HG02623 (cell line): ENCODE data around the gene RBP3.

Source experiments
- ATAC-seq: cut with Tn5 transposase; IDR thresholded peaks from one replicate; pipeline ENCODE4 v1.9.1; 2021; ENCODE audit warnings: moderate library complexity; ENCODE audit not compliant: unreplicated experiment

The RBP3 gene

GRCh38 chr10:47317251-47317650 lies 30.9 kb upstream of the RBP3 start:
- no peak for ATAC-seq

DNA sequence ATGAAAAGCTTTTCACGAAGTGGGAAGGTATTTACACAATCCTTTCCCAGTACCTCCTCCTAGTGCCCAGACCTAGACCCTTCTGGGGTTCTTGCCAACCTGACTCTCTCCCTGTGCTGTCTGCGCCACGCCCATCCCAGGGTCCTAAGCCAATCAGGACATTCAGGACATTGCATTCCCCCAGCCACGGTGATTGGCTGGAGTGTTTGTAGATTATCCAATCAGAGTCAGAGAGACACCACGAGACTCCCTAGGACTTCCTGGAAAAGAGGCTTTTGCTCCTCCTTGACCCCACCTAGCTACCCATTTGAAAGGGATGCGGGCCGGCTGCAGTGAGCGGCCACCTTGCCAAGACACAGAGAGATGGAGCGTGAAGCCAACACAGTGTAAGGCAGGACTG lies 29.5 kb upstream of the RBP3 start:
- no peak for ATAC-seq

DNA sequence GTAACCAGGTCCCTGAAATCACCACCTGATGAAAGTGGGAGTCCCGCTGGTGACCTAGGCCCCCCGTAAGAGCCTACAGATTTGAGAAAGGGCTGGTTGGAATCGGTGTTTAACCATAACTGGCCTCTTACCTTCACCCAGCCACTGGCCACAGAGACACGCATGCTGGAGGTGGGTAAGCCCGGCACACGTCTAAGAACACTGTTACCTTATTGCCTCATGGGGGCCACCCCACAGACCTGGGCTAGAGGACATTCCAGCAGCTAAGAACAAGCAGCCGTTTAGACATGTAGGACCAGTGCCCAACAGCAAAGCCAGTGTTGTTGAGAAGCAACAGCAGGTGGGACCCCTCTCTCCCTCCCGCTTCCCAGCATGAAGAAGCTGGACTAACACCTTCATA lies 28.4 kb upstream of the RBP3 start:
- ATAC-seq = no peak

- no peak for ATAC-seq
Measured at GRCh38 chr10:47320812-47321211, 27.4 kb upstream of the RBP3 start.

DNA sequence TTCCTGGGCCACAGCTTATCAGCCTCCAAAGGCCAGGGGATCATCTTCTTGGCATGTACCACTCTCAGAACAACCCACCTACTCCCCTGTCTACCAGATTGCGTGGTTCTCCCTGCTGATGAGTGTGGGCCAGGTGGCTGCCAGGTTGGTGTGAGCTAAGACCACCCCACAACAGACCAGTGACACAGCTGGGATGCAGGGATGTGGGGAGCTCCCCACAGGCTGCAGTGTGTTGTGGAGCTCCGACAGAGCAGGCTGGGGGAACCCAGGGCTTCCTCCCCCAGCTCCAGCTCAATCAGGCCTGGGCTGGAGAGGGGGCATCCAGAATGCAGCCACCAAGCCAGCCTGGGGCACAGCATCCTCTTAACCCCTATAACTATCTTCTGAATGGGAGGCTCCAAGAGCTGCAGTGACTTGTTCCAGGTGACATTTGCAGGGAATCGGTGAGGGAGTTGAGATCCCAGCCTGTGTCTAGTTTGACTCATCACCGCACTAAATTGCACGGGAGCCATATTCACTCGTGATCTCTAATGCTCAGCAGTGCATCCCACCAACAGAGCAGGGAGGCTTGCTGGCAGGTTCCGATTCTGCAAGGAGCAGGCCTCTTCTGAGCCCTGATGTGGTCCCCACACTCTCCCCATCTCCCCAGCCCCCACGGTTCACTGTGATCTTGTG lies 26.5 kb upstream of the RBP3 start:
- no peak for ATAC-seq

DNA sequence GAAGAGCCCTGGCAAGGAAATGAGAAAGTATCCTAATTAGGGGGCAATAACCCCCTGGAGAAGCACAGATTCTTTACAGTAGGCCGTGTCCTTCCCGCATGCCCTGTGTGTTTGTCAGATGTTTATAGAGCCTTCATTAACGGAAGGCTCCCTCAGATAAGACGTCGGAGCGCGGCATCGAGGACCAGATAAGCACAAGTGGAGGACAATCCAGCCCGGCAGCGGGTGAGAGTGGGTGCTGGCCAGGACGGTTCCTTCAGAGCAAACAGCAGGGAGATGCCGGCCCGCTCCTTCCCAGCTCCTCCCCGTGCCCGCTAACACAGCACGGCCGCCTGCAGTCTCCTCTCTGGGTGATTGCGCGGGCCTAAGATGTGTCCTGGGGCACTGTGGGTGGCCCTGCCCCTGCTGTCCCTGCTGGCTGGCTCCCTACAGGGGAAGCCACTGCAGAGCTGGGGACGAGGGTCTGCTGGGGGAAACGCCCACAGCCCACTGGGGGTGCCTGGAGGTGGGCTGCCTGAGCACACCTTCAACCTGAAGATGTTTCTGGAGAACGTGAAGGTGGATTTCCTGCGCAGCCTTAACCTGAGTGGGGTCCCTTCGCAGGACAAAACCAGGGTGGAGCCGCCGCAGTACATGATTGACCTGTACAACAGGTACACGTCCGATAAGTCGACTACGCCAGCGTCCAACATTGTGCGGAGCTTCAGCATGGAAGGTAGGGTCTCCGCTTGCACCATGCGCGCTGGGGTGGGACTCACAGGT lies 25.7 kb upstream of the RBP3 start, which contains the start of gene GDF2:
Gene GDF2, plus strand, starts transcription at position 155 of the 762 bp plus-strand sequence. Its CDS starts 215 bp downstream, at position 370.
- no peak for ATAC-seq

DNA sequence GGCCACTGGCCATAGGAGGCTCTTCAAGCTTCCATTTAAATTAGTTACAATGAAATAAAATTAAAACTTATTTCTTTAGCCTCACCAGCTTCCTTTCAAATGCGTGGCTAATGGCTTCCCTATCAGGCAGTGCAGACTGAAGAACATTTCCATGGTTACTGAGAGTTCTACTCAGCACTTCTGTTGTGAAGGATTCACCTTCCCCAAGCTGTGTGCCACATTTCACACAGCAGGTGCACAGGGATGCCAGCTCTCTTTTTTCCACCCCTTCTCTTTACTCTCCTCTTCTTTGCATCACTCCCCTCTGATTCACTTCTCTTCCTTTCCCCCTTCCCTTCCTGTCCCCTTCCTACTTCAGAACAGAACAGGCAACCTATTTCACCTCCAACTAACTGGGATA lies 25.1 kb upstream of the RBP3 start:
- no peak for ATAC-seq

- ATAC-seq = no peak
Measured at GRCh38 chr10:47323636-47324296, 24.4 kb upstream of the RBP3 start.

- ATAC-seq = no peak
Measured at GRCh38 chr10:47325303-47326291, 22.6 kb upstream of the RBP3 start.

- ATAC-seq = no peak
Measured at GRCh38 chr10:47326306-47326926, 21.7 kb upstream of the RBP3 start.

- ATAC-seq = no peak
Measured at GRCh38 chr10:47326927-47327330, 21.2 kb upstream of the RBP3 start.

- ATAC-seq = no peak
Measured at GRCh38 chr10:47329855-47330254, 18.3 kb upstream of the RBP3 start.

DNA sequence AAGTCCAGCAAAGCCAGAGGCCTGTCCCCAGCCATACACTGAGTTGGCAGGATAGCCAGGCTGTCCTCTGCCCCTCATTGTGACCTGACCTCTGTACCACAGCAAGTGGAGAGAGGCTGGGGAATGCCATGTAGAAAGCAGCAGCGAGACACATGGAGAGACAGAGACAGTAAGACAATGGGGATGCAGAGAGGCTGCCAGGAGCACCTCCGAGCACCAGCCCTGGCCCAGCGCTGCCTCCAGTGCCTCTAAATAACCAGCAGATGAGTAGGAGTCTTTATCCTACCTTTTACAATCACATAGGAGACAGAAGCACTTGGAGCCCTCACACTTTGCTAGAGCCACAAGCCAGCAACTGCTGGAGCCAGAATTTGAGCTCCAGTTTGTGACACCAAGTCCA lies 17.8 kb upstream of the RBP3 start:
- no peak for ATAC-seq

GRCh38 chr10:47330804-47331203 lies 17.4 kb upstream of the RBP3 start:
- ATAC-seq = no peak

GRCh38 chr10:47331491-47331890 lies 16.7 kb upstream of the RBP3 start:
- no peak for ATAC-seq

DNA sequence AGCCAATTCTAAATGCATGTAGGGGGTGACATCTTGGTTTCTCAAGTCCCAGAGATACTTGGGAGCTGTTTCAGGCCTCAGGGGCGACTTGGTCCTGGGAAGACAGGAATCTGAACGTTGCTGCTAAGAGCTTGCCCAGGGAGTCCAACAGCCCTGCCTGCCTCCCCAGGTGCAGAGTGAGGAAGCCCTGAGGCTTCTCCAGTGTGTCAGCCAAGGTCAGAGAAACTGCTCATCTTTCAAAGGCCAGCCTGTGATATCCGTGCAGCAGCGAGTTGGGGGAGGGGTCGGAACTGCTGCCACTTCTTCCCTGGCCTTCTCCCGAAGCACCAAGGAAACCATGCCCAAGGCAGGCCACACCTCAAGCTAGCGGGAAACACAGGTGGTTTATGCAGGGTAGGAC lies 16.2 kb upstream of the RBP3 start:
- ATAC-seq = no peak

- no peak for ATAC-seq
Measured at GRCh38 chr10:47332371-47332770, 15.8 kb upstream of the RBP3 start.

GRCh38 chr10:47332946-47333345 lies 15.2 kb upstream of the RBP3 start:
- no peak for ATAC-seq

DNA sequence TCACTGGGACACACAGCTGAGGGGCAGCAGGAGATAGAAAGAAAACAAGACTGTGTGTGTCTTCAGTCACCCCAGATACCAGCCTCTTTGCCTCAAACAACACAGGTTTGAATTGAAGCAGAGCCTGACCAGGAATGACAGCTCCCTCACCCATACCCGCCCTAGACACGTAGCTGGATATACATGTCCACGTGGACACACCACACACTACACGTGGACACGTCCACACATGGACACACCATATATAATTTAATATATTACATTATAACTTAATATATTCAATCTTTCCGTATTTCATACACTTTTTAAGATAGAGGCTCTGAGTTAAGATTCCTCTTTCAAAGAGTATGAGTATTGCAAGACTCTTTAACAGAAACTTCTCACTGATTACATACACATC lies 14.6 kb upstream of the RBP3 start:
- ATAC-seq = no peak
